GM21447 (cell line): Measurements from ENCODE around the gene BHMT.
"Not testable (repeated sequence)": the region's sequence is repeated elsewhere in the genome, so short reads cannot be mapped to it uniquely, and the experiment has no call there.

Experiments
- ATAC-seq: cut with Tn5 transposase; IDR thresholded peaks from one replicate; pipeline ENCODE4 v1.9.1; 2021; ENCODE audit not compliant: unreplicated experiment

The BHMT gene

GRCh38 chr5:79109527-79110492 lies 1.8 kb upstream of the BHMT start:
- ATAC-seq = no peak

GRCh38 chr5:79111960-79112702 lies 522 bp downstream of the BHMT start:
- no peak for ATAC-seq

- no peak for ATAC-seq
Observed at GRCh38 chr5:79112703-79113058, 1.1 kb downstream of the BHMT start.

- ATAC-seq = no peak
Observed at GRCh38 chr5:79119486-79119885, 7.9 kb downstream of the BHMT start.

- ATAC-seq = no peak
Observed at GRCh38 chr5:79120221-79120620, 8.6 kb downstream of the BHMT start.

- ATAC-seq = no peak
Observed at GRCh38 chr5:79122973-79123372, 11.4 kb downstream of the BHMT start.

- no peak for ATAC-seq
Observed at GRCh38 chr5:79124607-79125006, 13.0 kb downstream of the BHMT start.

- no peak for ATAC-seq
Observed at GRCh38 chr5:79130781-79131180, 19.2 kb downstream of the BHMT start.

- no peak for ATAC-seq
Observed at GRCh38 chr5:79133121-79133656, 21.6 kb downstream of the BHMT start.

- ATAC-seq = peak; percentile 53
Observed at GRCh38 chr5:79133657-79134451, 22.2 kb downstream of the BHMT start.

- no peak for ATAC-seq
Observed at GRCh38 chr5:79135790-79136553, 24.4 kb downstream of the BHMT start.

GRCh38 chr5:79136618-79137017 lies 25.0 kb downstream of the BHMT start:
- no peak for ATAC-seq

- no peak for ATAC-seq
Observed at GRCh38 chr5:79140553-79140952, 28.9 kb downstream of the BHMT start.

- no peak for ATAC-seq
Observed at GRCh38 chr5:79143684-79144379, 32.2 kb downstream of the BHMT start.

GRCh38 chr5:79147076-79147475 lies 35.5 kb downstream of the BHMT start:
- ATAC-seq = no peak

- ATAC-seq = no peak
Observed at GRCh38 chr5:79149433-79149832, 37.8 kb downstream of the BHMT start.

- no peak for ATAC-seq
Observed at GRCh38 chr5:79151942-79152671, 40.5 kb downstream of the BHMT start.

- ATAC-seq = no peak
Observed at GRCh38 chr5:79157305-79157704, 45.7 kb downstream of the BHMT start.

GRCh38 chr5:79161647-79162046 lies 50.0 kb downstream of the BHMT start:
- not testable (repeated sequence) for ATAC-seq
